Uterus (tissue), 2 donors: ENCODE results near the gene NECTIN1.

ENCODE experiments used
- CTCF ChIP-seq, 4 experiments: fragments of 200-600 bp in 2 of 4; fragments of 450-650 bp in 2 of 4; sonication (generic) in 2 of 4; IDR thresholded peaks; one replicate each; pipeline ENCODE4 v1.5.1; 2016 to 2019; ENCODE audit warnings: antibody characterized with exemption in 4 of 4, mild to moderate bottlenecking in 2 of 4, moderate library complexity in 1 of 4
- POLR2A ChIP-seq, 2 donors: fragments of 450-650 bp; IDR thresholded peaks; one replicate each; pipeline ENCODE4 v1.6.1; 2016; ENCODE audit warnings: antibody characterized with exemption in 2 of 2, mild to moderate bottlenecking in 1 of 2, moderate library complexity in 1 of 2

GRCh38 chr11:119644502-119644901 is 84.5 kb downstream of the NECTIN1 start:
- TF ChIP-seq POLR2A (IDR thresholded peaks at IDR 0.05) (no peak), CTCF (IDR thresholded peaks at IDR 0.05) (no peak)
